ENCODE results near the gene NDE1. TPM values are rescaled to one million over a fixed set of nuclear protein-coding genes. Genes with fewer than 3 reads are reported as not detected.

The NDE1 gene
- total and polyA plus RNA-seq, 12 donors = 3.1 to 21.6 (median 14.7) TPM

- Histone ChIP-seq H3K27ac (no peak overlapping the region), H3K4me1 (replicated peaks in 1 of 2) (peaks cover 6 to 9% of the 10 kb centered on the region in 2 donors)
- 95 to 97% (median 96%) methylated on average over 6 to 7 of the region's 7 CpGs for WGBS, 4 donors
Observed at GRCh38 chr16:15674571-15674970, 24.5 kb downstream of the NDE1 start.

GRCh38 chr16:15676506-15676905 is 26.5 kb downstream of the NDE1 start:
- no peaks in the 10 kb centered on the region for H3K9me3 ChIP-seq (replicated peaks in 1 of 3)
- H3K36me3 ChIP-seq (replicated peaks in 1 of 2) = peaks cover 0 to 18% of the 10 kb centered on the region in 2 donors
- H3K27ac ChIP-seq = no peak overlapping the region
- no peak for TF ChIP-seq POLR2A (IDR thresholded peaks at IDR 0.05)
- no peak for TF ChIP-seq CTCF (IDR thresholded peaks at IDR 0.05)
- no peaks in the 10 kb centered on the region for H3K27me3 ChIP-seq
- intact Hi-C loops (cut with DNase I) = no loop called here
- 79 to 90% (median 84%) methylated on average over 7 to 10 of the region's 10 CpGs for WGBS, 4 donors
- H3K4me1 ChIP-seq (replicated peaks in 1 of 2) = peaks cover 7 to 9% of the 10 kb centered on the region in 2 donors
- no peak for DNase-seq
- no peak overlapping the region for H3K4me3 ChIP-seq

More at GRCh38 chr16:15674571-15674970, 24.5 kb downstream of the NDE1 start:
- no peak for DNase-seq
- H3K27me3 ChIP-seq = no peaks in the 10 kb centered on the region
- no peaks in the 10 kb centered on the region for H3K9me3 ChIP-seq (replicated peaks in 1 of 3)
- no peak overlapping the region for H3K4me3 ChIP-seq
- H3K36me3 ChIP-seq (replicated peaks in 1 of 2) = peaks cover 0 to 19% of the 10 kb centered on the region in 2 donors
- intact Hi-C loops (cut with DNase I) = no loop called here
- TF ChIP-seq CTCF (IDR thresholded peaks at IDR 0.05) (no peak), POLR2A (IDR thresholded peaks at IDR 0.05) (no peak)

- peaks cover 11 to 18% of the 10 kb centered on the region in 2 donors for H3K4me1 ChIP-seq (replicated peaks in 1 of 2)
- WGBS, 4 donors = 72 to 79% (median 76%) methylated on average over 5 of the region's 5 CpGs
- H3K27ac ChIP-seq = no peak overlapping the region
- H3K4me3 ChIP-seq = no peak overlapping the region
- TF ChIP-seq CTCF (IDR thresholded peaks at IDR 0.05) = no peak
- no peak for TF ChIP-seq POLR2A (IDR thresholded peaks at IDR 0.05)
- DNase-seq = no peak
- H3K36me3 ChIP-seq (replicated peaks in 1 of 2) = peaks cover 0 to 18% of the 10 kb centered on the region in 2 donors
- H3K9me3 ChIP-seq (replicated peaks in 1 of 3) = no peaks in the 10 kb centered on the region
- intact Hi-C loops (cut with DNase I) = no loop called here
- H3K27me3 ChIP-seq = no peaks in the 10 kb centered on the region
Observed at GRCh38 chr16:15677447-15677846, 27.4 kb downstream of the NDE1 start.

- 35 to 54% (median 42%) methylated on average over 7 of the region's 7 CpGs for WGBS, 4 donors
Observed at GRCh38 chr16:15682105-15682570, 32.1 kb downstream of the NDE1 start.

More at GRCh38 chr16:15682105-15682570, 32.1 kb downstream of the NDE1 start:
- Histone ChIP-seq H3K27me3 (no peaks in the 10 kb centered on the region), H3K9me3 (replicated peaks in 1 of 3) (no peaks in the 10 kb centered on the region), H3K36me3 (replicated peaks in 1 of 2) (peaks cover 0 to 29% of the 10 kb centered on the region in 2 donors), H3K27ac (peak overlapping the region in 1 of 5 donors; percentile 35), H3K4me1 (replicated peaks in 1 of 2) (peaks cover 5 to 9% of the 10 kb centered on the region in 2 donors), H3K4me3 (no peak overlapping the region)
- DNase-seq = peak; percentile 48 to 87 (median 78)
- TF ChIP-seq CTCF (IDR thresholded peaks at IDR 0.05) (peak; percentile 42 to 70 (median 68)), POLR2A (IDR thresholded peaks at IDR 0.05) (no peak)
- intact Hi-C loops (cut with DNase I) = no loop called here
